GM12891 (cell line): ENCODE data around the gene DMD.

ENCODE experiments used
- POLR2A ChIP-seq: IDR thresholded peaks from 2 replicates; pipeline ENCODE4 v1.6.1; 2011; ENCODE audit warnings: low read depth, low read length, control low read depth
- POLR2AphosphoS5 ChIP-seq: IDR thresholded peaks from 2 replicates; pipeline ENCODE4 v1.6.1; 2011; ENCODE audit warnings: low read depth, low read length, control low read depth

GRCh38 chrX:31199056-31199839 lies 2012.1 kb downstream of the DMD start:
- TF ChIP-seq POLR2A = no peak
- TF ChIP-seq POLR2AphosphoS5 = no peak
